SH-SY5Y (cell line): ENCODE measurements around the gene RSU1.

Experiments
- GATA2 ChIP-seq: IDR thresholded peaks from 2 replicates; pipeline ENCODE4 v1.6.1; 2011; ENCODE audit warnings: mild to moderate bottlenecking, low read depth, low read length
- GATA3 ChIP-seq: IDR thresholded peaks from 2 replicates; pipeline ENCODE4 v1.6.1; 2011; ENCODE audit warnings: low read depth, mild to moderate bottlenecking, low read length, moderate library complexity

- TF ChIP-seq GATA3 = no peak
- no peak for TF ChIP-seq GATA2
These were observed 47.1 kb downstream of the RSU1 start for GRCh38 chr10:16770141-16770540.
